GM18499 (cell line): ENCODE results near the gene PSMD13.
"Not testable (repeated sequence)": the region's sequence is repeated elsewhere in the genome, so short reads cannot be mapped to it uniquely, and the experiment has no call there.

Source experiments
- ATAC-seq: cut with Tn5 transposase; IDR thresholded peaks from one replicate; pipeline ENCODE4 v1.9.1; 2021; ENCODE audit warnings: moderate number of reproducible peaks; ENCODE audit not compliant: insufficient read depth, unreplicated experiment

Gene PSMD13

DNA sequence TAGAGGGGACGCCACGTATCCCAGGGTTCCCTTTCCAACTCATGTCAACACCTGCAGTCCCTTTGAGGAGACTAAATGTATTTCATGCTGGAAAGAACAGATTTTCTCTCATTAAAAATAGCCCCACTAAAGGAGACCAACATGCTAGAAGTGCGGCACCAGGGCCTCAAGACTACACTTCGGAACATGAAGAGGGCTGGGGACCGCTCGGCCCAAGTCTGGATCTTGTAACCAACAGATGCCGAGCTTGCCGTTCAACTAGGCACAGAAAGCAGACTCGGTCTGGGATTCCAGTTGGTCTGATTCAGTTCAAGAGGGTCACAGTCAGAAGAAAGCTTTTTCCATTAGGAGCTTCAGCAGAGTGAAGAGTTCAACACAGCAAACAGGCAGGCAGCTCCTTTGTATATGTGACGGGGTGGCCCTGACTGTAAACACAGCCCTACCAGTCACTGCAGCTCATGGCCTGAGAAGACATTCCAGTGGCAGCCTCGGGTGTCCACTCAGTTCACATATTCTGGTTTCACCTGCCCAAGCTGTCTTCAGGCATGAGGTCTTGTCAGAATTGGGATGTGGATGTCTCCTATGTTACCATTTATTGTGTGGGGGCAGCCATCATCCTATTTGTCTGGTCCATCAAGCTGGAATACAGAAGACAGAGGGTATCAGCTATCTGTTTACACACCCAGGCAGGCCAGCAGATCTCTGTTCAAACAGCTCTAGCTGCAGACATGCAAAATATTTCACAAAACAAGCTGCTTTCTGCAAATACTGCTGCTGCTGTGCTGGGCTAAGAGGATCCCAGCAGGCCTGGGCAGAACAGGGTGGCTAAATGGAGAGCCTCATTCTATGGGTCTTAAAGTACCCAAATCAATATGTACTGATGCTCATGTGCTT, 20.4 kb upstream of the PSMD13 start:
- no peak for ATAC-seq

DNA sequence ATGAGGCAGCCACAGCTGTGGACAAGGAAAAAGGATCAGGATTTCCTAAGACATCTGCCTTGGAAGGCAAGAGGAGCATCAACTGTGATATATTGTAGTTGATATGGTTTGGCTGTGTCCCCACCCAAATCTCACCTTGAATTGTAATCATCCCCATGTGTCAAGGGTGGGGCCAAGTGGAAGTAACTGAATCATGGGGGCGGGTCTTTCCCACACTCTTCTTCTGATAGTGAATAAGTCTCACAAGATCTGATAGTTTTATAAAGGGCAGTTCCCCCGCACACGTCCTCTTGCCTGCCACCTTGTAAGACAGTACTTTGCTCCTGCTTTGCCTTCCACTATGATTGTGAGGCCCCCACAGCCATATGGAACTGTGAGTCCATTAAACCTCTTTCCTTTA, 19.1 kb upstream of the PSMD13 start:
- no peak for ATAC-seq

DNA sequence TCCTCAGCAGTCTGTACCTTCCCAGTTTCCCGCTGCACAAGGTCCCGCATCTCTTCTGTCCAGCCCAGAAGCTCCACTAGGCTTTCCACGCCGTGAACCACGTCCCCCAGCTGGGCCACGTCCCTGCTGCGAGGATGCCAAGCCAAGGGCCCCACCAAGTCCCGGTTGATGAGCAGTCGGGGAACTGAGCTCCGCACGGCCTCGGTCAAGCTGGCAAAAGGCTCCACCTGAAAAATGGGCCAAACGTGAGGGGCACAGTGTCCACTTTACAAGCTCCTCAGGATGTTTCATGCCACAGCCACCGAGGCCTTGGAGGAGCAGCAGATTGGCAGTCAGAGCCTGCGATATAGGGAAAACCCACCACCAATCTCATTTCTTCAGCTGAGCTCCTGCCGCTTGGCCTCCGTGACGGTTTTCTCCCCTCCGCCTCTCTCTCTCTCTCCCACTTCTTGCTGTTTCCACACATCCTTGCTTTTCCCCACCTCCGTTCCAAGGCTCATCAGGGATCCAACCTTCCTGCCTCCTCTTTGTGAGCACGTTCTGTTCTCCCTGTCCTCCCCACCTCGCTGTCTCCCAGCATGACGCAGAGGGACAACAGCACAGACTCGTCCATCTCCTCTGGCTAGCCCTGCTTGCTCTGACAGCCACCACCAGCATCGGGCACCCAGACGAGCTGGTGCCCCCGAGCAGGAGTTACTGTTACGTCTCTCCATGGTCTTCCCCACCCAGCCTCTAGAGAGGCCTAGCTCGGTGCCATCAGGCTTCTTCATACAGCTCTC, 17.8 kb upstream of the PSMD13 start:
- no peak for ATAC-seq

DNA sequence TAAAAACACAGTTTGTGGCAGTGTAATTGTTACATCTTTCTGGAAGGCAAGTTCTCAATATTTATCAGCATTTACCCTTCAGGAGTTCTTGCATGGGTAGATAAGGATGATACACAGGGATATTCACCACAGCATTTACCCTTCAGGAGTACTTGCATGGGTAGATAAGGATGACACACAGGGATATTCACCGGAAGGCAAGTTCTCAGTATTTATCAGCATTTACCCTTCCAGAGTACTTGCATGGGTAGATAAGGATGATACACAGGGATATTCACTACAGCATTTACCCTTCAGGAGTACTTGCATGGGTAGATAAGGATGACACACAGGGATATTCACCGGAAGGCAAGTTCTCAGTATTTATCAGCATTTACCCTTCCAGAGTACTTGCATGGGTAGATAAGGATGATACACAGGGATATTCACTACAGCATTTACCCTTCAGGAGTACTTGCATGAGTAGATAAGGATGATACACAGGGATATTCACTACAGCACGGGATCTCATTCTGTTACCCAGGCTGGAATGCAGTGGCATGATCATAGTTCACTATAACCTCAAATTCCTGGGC, 16.0 kb upstream of the PSMD13 start:
- not testable (repeated sequence) for ATAC-seq

DNA sequence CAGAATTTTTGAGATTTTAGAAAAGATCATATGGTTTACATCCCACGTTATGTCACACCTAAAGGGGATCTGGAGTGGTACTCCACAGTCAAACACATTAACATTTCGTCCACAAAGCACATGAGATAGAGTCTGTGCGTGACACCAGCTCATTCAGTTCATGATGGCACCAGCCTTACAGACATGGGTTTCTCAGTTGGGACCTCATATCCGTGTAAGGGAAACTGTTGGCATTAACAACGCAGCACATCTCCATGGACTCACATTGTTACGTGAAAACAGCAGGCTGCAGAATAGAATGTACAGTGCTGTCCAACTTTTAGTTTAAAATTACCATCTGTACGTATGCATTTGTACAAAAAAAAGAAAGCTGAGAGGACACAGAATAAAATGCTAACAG, 15.2 kb upstream of the PSMD13 start:
- ATAC-seq, result no peak

DNA sequence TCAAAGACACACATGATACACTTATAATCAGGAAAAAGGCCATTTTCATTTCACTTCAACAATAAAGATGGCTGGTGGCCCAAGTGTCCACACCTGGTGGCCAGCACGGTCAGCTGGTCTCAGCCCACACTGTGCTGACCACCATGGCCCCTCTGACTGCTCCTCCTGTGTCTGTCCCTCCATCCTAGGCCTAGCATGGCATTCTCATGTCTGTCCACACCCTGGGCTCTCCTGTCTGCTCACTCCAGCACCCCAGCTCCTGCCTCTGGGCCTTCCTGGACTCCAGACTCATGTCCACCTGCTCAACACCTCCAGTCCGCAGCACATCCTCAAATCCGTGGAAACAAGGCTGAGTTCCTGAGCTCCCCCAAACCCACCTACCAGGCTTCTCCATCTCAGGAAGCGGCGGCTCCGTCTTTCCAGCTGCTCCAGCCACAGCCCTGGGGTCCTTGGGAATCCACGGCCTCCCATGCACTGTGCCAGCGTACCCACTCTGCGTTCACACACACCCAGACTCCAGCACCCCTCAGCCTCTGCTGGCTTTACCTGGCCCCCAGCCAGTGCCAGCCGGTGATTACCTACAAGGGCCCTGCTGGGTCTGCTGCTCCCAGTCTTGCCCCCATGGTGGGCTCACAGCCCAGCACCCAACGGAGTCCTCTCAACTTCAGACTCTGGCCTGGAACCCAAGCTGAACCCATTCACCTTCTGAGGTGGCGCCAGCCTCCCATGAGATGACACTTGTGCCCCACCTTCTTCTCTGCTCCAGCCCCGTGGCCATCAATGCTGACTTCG, 14.6 kb upstream of the PSMD13 start:
- no peak for ATAC-seq

DNA sequence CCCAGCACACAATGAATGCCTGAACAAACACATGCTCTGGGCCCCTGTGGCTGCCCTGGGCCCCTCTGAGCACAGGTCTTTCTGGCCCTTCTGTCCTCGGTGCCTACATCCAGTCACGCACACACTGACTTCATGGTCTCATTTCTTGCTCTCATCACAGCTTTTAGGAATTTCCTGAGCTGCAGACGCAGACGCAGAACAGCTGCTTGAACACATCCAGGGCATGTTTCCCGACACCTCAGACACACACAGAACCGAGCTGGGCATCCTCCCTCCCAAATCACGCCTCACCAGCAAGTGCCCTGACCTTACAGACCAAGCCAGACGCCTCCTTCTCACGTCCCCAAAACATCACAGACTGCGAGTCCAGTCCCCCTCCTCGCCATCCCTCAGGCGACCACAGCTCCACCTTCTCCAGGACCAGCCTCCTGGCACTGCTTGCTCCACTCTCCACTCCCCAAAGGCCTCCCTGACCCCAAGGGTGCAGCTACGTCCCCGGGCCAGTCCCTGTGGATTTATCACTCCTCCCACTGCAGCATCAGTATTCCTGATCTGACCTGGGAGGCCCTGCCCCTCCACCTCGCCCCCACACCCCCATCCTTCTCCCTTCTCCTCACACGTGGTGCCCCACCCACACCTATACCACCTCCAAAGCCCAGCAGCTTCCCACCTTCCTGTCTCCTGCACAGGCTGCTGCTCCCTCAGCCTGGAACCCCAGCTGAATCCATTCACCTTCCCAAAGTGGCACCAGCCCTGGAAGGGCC, 13.6 kb upstream of the PSMD13 start:
- no peak for ATAC-seq

DNA sequence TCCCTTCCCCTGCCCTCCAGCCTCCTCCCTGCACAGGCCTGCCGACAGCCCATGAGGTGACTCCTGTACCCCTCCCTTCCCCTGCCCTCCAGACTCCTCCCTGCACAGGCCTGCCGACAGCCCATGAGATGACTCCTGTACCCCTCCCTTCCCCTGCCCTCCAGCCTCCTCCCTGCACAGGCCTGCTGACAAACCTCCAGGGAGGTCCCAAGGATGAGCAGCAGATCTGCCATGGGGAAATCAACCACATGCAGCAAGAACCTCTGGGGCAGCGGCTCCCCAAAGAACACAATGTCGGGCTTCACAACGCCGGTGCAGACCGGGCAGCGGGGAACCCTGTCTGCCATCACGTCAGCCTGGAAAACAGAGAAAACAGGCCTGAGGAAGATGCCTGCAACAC, 12.9 kb upstream of the PSMD13 start:
- ATAC-seq, result no peak

DNA sequence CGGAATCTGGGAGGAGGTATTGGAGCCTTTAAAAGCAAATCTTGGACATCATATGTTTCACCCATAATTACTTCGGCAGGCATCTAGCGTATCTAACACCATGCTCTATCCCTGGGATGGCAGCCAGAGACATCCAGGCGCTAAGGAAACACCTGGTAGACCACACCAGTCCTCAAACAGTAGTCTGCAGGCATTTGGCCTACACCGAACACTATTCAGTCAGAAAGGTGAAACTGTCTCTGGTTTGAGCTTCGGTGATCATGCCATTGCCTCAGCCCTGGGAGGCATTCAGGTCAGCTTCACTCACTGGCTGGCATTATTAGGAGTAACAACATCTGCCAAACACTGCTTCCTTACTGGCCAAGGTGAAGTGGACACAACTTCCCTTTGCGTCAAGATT, 12.4 kb upstream of the PSMD13 start:
- no peak for ATAC-seq

DNA sequence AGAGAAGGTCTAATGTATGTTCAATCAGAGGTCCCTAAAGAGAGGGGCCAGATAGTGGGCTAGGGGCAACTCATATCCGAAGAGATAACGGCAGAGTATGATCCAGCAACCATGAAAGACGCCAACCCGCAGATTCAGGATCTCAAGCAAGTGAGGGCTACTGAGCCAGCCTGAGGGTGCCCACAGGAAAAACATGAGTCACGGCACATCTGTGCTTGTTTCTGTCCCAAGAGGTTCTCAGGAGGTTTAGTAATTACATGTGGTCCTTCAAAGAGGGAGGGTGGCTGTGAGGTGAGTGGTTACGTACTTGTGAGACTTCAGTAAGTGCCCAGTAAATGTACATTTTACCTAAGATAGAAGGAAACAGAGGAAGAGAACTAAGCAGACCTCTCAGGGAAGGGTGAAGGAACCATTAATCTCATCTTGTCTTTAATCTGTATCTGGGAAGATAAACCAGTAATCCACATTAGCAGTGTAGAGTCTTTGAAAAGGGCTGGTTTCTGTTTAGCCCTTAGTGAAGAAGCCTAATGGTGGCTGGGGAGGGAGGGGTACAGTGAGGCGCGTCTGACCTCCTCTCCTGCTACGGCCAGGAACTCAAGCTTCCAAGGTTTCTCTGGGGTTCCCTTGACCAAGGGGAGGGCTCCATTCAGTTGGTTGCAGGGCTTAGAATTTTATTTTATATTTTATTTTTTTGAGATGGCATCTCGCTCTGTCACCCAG, 10.9 kb upstream of the PSMD13 start:
- no peak for ATAC-seq

DNA sequence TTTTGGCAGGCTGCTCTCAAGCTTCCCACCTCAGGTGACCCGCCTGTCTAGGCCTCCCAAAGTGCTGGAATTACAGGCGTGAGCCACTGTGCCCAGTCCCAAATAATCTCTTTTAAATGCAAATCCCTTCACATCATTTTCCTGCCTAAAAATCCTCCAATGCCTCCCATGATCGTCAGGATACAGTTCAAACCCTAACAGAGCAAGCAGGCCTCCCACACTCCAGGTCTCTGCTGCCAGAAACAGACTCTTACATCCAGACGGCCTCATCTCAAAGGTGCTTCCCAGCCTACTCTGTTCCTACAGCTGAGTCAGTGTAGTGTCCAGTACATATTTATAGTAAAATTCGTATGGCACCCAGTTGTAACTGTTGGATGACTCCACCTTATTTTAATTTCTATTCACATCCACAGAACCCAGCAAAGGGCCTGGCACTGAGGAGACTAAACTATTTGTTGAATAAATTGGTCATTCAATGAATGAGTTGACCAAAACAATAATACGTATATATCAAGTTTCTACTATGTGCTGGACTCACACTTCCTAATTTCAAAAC, 8.9 kb upstream of the PSMD13 start:
- no peak for ATAC-seq

DNA sequence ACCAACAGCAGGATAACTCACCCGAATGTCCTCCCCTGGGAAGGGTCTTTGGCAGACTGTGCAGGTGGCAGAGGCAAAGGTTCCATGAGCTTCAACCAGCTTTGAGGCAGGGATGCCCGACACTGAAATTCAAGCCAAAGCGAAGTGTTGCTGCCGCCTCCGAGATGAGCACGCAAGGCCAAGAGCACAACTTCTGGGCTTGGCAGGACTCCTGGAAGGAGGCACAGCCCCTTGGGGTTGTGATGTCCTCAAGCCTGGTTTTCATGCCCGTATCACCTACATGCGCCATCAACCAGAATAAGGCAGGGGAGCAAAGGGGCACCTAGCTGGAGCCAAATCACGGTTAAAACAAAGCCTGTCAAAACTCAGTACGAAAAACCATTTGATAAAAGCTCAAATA, 6.3 kb upstream of the PSMD13 start:
- no peak for ATAC-seq

DNA sequence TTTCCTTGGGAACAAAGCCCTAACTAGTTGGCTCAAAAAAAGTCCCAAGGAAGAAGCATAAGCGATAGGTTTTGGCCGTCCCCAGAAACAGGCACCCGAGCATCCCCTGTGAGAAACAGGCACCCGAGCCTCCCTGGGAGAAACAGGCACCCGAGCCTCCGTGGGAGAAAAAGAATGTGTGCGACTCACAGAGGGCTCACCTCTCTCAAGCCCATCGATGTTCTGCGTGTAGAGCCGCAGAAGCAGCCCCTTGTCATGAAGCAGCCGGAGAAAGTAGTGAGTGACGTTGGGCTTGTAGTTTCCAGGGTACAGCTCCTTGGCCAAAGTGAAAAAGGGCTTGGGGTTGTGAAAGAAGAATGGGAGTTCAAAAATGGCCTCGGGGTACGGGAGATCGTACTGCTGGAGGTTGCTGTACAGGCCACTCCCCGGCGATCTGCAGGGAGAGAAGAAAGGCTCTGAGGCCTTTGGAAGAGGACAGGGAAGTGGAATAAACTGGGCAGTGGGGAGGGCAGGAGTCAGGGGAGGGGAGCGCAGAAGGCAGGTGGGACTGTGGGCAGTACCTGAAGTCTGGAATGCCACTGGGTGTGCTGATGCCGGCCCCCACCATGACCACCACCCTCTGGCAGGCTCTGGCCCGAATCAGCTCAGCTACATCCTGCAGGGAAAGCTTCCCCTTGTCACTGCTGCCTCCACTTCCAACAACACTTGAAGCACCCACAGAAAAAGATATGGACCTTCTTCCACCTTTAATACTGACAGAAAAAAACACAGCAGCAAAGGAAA, 3.8 kb upstream of the PSMD13 start:
- no peak for ATAC-seq

DNA sequence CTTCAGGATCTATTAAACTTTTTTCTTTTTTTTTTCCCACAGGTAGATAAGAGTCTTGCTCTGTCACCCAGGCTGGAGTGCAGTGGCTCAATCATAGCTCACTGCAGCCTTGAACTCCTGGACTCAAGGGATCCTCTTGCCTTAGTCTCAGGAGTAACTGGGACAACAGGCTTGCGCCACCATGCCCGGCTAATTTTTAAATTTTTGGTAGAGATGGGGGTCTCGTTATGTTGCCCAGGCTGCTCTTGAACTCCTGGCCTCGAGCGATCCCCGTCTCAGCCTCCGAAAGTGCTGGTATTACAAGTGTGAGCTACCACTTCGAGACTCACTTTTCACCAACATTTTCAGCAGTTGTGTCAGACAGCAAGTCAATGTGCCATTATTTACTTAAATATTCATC, 1.6 kb upstream of the PSMD13 start:
- ATAC-seq, result no peak

DNA sequence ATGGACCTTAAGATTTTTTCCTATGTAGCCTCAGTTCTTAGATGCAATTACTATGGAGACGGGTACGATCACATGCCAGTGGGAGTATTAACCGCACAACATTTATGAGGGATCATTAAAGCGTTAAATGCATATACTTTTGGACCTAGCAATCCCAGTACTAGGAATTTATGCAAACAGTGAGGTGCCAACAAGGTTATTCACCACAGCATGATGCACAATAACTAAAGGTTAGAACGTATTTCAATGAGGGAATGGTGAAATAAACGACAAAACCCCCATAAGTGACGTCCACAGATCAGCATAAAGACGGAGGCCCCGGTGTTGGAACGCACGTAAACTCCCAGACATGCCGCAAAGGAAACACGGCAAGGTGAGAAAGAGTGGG, 1.2 kb upstream of the PSMD13 start:
- no peak for ATAC-seq

DNA sequence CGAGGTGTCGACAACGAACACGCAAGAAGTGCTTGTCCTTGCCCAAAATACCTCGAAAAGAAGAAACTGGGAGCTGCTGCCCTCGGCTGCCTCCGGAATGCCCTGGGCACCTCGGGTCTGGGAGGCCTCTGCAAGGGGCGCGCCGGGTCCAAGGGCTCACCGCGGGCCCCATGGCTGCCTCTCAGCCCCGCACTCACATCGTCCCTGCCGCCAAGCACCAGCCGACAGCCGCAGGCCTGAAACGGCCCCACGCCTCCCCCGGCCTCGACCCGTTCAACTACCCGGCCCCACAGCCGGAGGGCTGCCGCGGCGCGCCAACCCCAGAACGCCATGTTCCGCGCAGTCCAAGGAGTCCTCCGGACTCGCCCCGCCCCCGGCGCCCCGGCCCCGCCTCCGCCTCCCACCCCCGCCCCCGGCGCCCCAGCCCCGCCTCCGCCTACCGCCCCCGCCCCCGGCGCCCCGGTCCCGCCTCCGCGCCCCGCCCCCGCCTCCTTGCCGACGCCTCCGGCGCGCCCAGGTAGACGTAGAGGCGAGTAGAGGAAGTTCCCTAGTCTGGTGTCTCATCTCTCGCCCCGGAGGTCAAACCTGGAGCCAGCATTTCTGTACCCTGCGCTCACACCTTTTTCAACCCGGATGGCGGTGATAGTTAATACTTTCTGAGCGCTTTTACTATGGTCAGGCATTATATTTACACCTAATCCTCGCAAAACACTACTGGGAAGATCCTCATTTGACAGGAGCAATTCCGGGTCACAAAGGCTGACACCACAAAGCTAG, 591 bp upstream of the PSMD13 start, which contains the start of gene SIRT3:
TSS of gene SIRT3 (minus strand) at position 346 of the 777 bp plus-strand sequence. CDS start at position 332, 14 bp downstream.
- ATAC-seq, result no peak

DNA sequence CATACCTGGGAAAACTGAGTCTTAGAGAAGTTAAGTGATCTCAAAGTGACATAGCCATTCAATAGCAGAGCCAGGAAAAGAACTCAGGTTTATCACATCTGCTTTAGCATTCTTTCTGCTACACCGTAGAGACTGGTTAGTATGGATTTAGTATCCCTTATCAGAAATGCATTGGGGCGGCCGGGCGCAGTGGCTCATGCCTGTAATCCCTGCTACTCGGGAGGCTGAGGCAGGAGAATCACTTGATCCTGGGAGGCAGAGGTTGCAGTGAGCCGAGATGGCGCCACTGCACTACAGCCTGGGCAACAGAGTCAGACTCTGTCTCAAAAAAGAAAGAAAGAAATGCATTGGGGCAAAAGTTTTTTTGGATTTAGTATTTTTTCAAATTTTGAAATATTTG, 1.6 kb downstream of the PSMD13 start:
- not testable (repeated sequence) for ATAC-seq
